Rectal smooth muscle tissue (tissue), 1 donor: ENCODE measurements around the gene SHC1.

Source experiments
- H3K27ac ChIP-seq: one replicate; pipeline ENCODE4 v1.7.0; 2013; ENCODE audit warnings: low read depth, low read length, inconsistent platforms
- H3K27me3 ChIP-seq: one replicate; pipeline ENCODE4 v1.7.0; 2013; ENCODE audit warnings: low read length; ENCODE audit not compliant: control insufficient read depth, insufficient read depth
- H3K36me3 ChIP-seq: one replicate; pipeline ENCODE4 v1.7.0; 2013; ENCODE audit warnings: low read length; ENCODE audit not compliant: control insufficient read depth, insufficient read depth
- H3K4me1 ChIP-seq: one replicate; pipeline ENCODE4 v1.7.0; 2013; ENCODE audit warnings: low read length; ENCODE audit not compliant: control insufficient read depth, insufficient read depth
- H3K4me3 ChIP-seq: one replicate; pipeline ENCODE4 v1.7.0; 2013; ENCODE audit warnings: low read length
- H3K9ac ChIP-seq: one replicate; pipeline ENCODE4 v1.7.0; 2013; ENCODE audit warnings: low read length

The SHC1 gene

DNA sequence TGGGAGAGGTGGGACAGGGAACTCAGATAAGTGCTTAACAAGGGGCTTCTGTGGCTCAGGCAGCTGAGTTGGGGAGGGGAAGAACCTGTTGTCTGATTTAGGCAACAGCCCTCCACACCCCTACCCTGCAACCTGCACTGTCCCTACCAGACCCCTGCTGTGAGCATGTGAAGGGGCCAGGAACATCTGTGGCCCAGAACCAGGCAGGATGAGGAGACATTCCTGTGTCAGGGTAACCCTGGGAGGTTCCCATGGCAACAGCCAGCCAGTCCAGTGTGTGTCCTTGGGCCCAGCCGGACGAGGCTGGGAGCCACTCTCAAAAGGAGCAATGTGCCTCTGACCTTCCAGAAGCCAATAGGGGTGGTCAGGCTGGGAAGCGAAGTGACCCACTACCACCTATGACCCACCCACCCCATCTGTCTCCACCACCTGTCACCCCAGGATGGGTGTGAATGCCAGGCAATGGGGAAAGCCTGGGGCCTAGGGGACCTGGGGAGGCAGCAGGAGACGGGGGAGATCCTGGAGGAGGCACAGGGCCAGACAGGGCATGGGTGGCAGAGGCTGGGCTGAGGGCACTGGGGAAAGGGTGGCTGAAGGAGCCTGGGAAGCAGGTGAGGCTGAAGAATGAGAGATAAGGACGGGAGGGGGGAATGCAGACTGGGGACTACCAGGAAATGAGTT lies 29.1 kb downstream of the SHC1 start:
- Histone ChIP-seq H3K4me3 (no peak overlapping the region), H3K27ac (no peak overlapping the region), H3K36me3 (peaks cover 4% of the 10 kb centered on the region), H3K9ac (no peak overlapping the region), H3K27me3 (no peaks in the 10 kb centered on the region), H3K4me1 (peaks cover 10% of the 10 kb centered on the region)

- Histone ChIP-seq H3K27me3 (no peaks in the 10 kb centered on the region), H3K4me1 (peaks cover 10% of the 10 kb centered on the region), H3K4me3 (no peak overlapping the region), H3K9ac (no peak overlapping the region), H3K36me3 (no peaks in the 10 kb centered on the region), H3K27ac (no peak overlapping the region)
Observed at GRCh38 chr1:154940651-154941194, 29.8 kb downstream of the SHC1 start.

DNA sequence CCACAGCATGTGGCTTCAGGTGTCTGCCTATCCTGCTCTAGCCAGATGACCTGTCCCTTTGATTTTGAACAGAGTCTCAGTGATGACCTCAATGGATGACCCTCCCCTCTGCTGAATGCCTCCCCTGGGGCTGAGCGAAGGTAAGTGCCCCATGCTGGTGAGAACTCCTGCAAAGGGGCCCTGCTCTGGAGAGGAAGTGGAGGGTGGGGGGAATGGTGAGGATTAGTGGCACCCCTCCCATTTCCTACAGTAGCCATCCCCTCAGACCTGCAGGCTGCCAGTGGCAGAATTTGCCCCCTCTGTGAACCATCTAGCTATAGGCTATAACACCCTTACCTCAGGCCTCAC lies 30.4 kb downstream of the SHC1 start:
- Histone ChIP-seq H3K9ac (no peak overlapping the region), H3K27ac (peak overlapping the region; percentile 40), H3K4me1 (peaks cover 13% of the 10 kb centered on the region), H3K36me3 (no peaks in the 10 kb centered on the region), H3K4me3 (no peak overlapping the region), H3K27me3 (no peaks in the 10 kb centered on the region)

- no peak overlapping the region for H3K4me3 ChIP-seq
- no peak overlapping the region for H3K9ac ChIP-seq
- peak overlapping the region; percentile 100 for H3K27ac ChIP-seq
- H3K4me1 ChIP-seq = peaks cover 13% of the 10 kb centered on the region
- no peaks in the 10 kb centered on the region for H3K27me3 ChIP-seq
- no peaks in the 10 kb centered on the region for H3K36me3 ChIP-seq
Observed at GRCh38 chr1:154938604-154939399, 31.7 kb downstream of the SHC1 start.

DNA sequence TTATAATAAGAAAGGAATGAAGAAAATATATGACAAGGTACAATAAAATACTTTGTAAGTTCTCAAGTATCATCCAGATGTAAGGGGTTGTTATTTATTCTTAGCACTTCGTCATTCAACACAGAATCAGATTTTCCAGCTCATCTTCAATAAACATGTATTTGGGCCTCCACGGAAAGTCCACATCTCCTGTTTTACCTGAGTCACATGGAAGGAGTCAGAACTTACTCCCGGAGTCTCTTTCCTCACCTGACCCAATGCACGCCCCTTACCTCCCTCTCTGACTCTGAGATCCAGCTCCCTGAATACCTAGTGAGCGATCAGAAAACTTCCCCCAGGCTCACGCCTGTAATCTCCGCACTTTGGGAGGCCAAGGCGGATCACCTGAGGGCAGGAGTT lies 32.6 kb downstream of the SHC1 start:
- Histone ChIP-seq H3K9ac (peak overlapping the region; percentile 97), H3K27me3 (no peaks in the 10 kb centered on the region), H3K36me3 (no peaks in the 10 kb centered on the region), H3K4me3 (peak overlapping the region; percentile 87), H3K27ac (peak overlapping the region; percentile 100), H3K4me1 (peaks cover 13% of the 10 kb centered on the region)

DNA sequence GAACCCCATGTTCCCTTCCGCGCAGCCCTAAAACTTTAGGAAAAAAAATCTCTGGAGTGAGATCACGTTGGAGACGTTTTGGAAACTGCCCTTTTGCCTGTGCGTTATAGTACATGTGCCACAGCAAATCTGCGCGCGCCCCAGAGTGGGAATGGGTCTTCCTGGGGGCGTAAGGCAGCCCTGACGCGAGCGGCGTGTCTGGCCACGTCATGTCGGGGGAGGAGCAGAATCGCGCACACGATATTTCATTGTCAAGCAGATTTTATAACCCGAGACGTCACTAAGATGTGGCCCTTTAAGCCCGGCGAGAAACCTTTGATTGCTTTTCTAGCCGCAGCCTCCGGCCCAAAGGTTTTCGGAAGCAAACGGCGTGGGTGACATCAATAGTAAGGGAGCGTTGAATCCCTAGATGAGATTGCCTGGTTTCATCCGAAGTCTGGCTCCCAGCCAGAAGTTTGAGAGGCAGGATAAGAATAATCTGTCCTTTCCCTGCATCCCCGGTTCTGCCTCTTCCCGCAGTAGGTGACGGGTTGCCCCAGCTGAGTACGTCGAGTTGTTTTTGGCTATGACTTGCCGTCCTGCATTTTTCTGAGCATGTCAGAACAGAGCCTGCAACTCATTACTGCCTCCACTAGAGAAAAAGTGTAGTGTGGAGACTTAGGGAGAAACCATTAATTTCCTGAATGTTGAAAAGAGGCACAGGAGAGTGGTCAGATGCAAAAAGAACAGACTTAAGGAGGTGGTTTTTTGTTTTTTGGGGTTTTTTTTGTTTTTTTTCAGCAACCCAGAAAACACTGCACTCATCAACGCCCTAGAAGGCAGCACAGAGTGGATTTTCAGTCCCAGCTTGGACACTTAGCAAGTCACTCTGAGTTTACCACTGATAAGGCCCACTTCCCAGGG lies 33.2 kb downstream of the SHC1 start:
- H3K27me3 ChIP-seq = no peaks in the 10 kb centered on the region
- peak overlapping the region; percentile 87 for H3K4me3 ChIP-seq
- H3K27ac ChIP-seq = peak overlapping the region; percentile 100
- peaks cover 13% of the 10 kb centered on the region for H3K4me1 ChIP-seq
- no peaks in the 10 kb centered on the region for H3K36me3 ChIP-seq
- peak overlapping the region; percentile 97 for H3K9ac ChIP-seq

- no peaks in the 10 kb centered on the region for H3K36me3 ChIP-seq
- H3K4me3 ChIP-seq = peak within 1 kb of the TSS; percentile 87
- H3K27ac ChIP-seq = peak within 1 kb of the TSS; percentile 100
- H3K9ac ChIP-seq = peak within 1 kb of the TSS; percentile 97
- peaks cover 13% of the 10 kb centered on the region for H3K4me1 ChIP-seq
- H3K27me3 ChIP-seq = no peaks in the 10 kb centered on the region
Observed at GRCh38 chr1:154936555-154937084, 33.9 kb downstream of the SHC1 start, which contains the start of gene PMVK. Gene PMVK, minus strand, starts transcription at chr1:154936719. Its CDS starts 34 bp downstream, at chr1:154936685.

DNA sequence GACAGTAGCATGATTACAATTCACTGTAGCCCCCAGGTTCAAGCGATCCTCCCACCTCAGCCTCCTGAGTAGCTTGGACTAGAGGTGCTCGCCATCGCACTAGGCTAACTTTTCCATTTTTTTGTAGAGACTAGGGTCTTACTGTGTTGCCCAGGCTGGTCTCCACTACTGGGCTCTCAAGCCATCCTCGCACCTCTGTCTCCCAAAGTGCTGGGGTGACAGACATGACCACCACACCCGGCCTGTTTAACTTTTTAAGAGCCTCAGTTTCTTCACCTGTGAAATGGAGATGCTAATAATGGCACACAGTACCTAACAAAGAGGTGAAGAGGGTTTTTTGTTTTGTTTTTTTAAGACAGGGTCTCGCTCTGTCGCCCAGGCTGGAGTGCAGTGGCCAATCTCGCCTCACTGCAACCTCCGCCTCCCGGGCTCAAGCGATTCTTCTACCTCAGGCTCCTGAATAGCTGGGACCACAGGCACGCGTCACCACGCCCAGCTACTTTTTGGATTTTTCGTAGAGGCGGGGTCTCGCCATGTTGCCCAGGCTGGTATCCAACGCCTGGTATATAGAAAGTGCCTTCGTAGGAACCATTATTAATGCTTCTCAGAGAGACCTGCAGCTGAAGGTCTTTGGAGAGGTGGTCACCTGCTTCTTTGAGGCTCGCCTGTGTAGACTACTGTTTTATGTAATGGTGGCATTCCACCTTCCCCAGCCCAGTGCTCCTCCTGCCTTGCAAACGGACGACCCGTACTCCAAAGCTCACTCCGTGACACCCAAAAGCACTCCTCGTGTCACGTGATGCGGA lies 34.6 kb downstream of the SHC1 start:
- H3K4me3 ChIP-seq = peak overlapping the region; percentile 87
- peaks cover 13% of the 10 kb centered on the region for H3K4me1 ChIP-seq
- no peaks in the 10 kb centered on the region for H3K27me3 ChIP-seq
- no peaks in the 10 kb centered on the region for H3K36me3 ChIP-seq
- peak overlapping the region; percentile 91 for H3K9ac ChIP-seq
- H3K27ac ChIP-seq = peak overlapping the region; percentile 100

DNA sequence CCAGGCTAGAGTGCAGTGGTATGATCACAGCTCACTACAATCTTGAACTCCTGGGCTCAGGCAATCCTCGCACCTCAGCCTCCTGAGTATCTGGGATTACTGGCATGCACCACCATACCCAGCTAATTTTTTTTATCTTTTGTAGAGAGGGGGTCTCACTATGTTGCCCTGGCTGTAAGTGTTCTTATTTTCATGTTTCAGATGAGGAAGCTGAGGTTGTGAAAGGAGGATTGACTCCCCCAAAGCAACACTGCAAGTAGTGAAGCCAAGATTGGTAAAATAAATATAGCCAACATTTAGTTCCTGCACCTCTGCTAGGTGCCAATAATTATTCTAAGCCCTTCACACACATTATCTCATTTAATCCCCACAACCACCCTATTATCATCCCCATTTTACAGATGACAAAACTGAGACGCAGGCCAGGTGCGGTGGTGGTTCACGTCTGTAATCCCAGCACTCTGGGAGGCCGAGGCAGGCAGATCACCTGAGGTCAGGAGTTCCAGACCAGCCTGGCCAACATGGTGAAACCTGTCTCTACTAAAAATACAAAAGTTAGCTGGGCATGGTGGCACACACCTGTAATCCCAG lies 36.1 kb downstream of the SHC1 start:
- Histone ChIP-seq H3K4me1 (peaks cover 13% of the 10 kb centered on the region), H3K4me3 (no peak overlapping the region), H3K27ac (no peak overlapping the region), H3K36me3 (no peaks in the 10 kb centered on the region), H3K9ac (no peak overlapping the region), H3K27me3 (no peaks in the 10 kb centered on the region)

DNA sequence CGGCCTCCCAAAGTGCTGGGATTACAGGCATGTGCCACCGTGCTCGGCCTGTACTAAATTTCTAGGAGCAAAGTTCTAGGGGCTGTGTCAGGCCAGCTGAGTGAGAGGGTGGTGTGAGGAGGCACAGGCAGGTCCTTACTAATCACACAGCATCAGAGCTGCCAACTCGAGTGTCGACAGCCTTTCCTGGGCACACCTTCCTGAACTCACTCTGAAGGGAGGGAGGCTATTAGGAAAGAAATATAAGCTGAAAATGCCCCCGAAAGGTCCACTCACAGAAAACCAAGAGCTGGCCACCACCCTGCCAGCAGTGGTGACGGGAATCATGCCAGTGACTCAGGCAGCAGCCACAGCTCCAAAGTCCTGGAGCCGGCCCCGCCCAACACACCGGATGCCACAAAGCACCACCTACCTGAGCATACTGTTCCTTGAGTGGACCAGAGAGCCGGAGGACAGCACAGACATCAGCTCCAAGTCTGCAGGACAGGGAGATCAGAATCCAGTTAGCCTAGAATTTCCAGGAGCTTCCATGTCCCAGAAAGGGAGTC lies 38.5 kb downstream of the SHC1 start:
- no peak overlapping the region for H3K9ac ChIP-seq
- peaks cover 10% of the 10 kb centered on the region for H3K36me3 ChIP-seq
- H3K4me3 ChIP-seq = no peak overlapping the region
- H3K27ac ChIP-seq = no peak overlapping the region
- H3K27me3 ChIP-seq = no peaks in the 10 kb centered on the region
- peaks cover 3% of the 10 kb centered on the region for H3K4me1 ChIP-seq

GRCh38 chr1:154926201-154926600 lies 44.3 kb downstream of the SHC1 start:
- H3K4me1 ChIP-seq = no peaks in the 10 kb centered on the region
- no peak overlapping the region for H3K9ac ChIP-seq
- H3K4me3 ChIP-seq = no peak overlapping the region
- no peaks in the 10 kb centered on the region for H3K27me3 ChIP-seq
- peaks cover 19% of the 10 kb centered on the region for H3K36me3 ChIP-seq
- no peak overlapping the region for H3K27ac ChIP-seq
